AG09319 (cell line): ENCODE measurements around the gene CRIM1.
A peak's percentile ranks its signal among the peaks of the same experiment; 100 is the strongest.

Experiments used
- DNase-seq: peaks from one replicate; pipeline ENCODE4 v3.0.0-alpha.2; 2010; ENCODE audit warnings: low read depth; ENCODE audit errors: extremely low read depth
- TF ChIP-seq, protein P1 (sequence below): IDR thresholded peaks from 2 replicates; pipeline ENCODE4 v1.5.1; 2011; ENCODE audit warnings: low read depth, mild to moderate bottlenecking, inconsistent platforms, low read length, moderate library complexity

Gene CRIM1

DNA sequence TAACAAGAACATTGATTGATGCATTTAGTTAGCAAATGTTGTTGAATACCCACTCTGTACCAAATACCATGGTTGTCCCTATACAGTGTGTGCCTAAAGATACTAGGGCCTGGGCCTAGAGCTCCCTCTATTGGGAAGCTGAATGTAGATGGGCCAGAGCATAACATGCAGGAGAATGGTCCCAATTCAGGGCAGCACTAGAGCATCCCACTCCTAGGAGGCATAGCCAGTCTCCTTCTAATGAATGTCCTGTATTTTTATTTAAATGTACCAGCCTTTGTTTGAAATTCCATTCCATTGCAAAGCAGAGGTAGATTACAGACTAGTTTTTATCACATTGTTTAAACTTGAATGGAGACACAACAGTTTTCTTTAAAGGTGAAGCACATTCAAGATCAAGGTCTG lies 151.8 kb downstream of the CRIM1 start:
- no peak for DNase-seq
- TF ChIP-seq, protein P1, sequence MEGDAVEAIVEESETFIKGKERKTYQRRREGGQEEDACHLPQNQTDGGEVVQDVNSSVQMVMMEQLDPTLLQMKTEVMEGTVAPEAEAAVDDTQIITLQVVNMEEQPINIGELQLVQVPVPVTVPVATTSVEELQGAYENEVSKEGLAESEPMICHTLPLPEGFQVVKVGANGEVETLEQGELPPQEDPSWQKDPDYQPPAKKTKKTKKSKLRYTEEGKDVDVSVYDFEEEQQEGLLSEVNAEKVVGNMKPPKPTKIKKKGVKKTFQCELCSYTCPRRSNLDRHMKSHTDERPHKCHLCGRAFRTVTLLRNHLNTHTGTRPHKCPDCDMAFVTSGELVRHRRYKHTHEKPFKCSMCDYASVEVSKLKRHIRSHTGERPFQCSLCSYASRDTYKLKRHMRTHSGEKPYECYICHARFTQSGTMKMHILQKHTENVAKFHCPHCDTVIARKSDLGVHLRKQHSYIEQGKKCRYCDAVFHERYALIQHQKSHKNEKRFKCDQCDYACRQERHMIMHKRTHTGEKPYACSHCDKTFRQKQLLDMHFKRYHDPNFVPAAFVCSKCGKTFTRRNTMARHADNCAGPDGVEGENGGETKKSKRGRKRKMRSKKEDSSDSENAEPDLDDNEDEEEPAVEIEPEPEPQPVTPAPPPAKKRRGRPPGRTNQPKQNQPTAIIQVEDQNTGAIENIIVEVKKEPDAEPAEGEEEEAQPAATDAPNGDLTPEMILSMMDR = peak; percentile 95

DNA sequence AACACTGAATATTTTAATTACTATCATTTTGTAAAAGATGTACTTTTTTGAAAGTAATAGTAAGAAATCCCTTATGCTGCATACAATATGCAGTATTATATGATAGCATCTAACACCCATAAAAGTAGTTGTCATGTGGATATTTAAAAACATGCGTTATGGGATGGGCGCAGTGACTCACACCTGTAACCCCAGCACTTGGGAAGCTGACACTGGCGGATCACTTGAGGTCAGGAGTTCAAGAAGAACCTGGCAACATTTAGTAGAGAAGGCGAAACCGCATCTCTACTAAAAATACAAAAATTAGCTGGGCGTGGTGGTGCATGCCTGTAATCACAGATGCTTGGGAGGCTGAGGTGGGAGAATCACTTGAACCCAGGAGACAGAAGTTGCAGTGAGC lies 153.5 kb downstream of the CRIM1 start:
- DNase-seq = no peak
- TF ChIP-seq, protein P1 = no peak

DNA sequence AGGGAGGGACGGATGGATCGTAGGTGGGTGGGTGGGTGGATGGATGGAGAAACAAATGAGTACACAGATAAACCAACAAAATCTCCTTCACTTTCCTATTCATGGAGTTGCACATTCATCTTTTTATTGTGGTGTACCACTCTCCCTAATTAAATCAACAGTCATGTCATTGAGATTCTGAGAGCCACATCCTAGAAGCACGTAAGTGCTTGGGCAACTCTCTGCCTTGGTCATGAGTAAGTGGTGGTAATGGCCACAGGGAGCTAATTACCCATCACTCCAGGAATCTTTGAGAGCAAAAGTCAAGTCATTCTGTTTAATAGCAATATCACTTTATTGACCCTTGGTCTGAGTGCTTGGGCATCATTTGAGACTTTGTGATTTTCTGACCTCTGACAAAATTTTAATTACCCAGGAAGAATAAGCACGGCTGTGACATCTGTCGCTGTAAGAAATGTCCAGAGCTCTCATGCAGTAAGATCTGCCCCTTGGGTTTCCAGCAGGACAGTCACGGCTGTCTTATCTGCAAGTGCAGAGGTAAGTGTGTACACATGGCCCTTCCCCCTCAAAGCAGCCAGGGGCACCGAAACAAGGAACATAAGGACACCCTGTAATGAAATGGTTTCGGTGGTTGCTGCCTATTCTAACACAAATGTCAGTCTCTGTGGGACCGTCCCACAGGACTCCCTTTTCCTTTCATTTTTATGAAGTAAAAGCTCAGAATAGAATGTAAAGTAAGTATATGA lies 156.5 kb downstream of the CRIM1 start:
- DNase-seq = no peak
- TF ChIP-seq, protein P1 = no peak

DNA sequence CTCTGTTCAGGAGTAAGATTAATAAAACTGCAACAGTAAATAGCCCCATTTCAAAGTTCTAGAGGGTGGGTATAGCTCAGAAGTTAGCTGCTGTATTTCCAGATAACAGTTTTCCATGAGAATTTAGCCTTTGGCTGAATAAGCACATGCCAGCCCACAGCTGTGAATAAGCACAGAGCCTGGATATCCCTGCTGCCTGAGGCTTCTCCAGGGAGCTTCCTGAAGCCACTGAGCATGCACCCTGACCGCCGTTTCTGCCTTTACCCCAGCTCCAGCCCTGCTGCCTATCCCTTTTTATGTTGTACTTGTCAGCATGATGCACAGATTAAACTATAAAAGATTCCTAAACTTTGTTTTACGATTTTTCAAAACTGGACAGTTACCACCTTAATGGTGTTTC lies 157.1 kb downstream of the CRIM1 start:
- no peak for DNase-seq
- TF ChIP-seq, protein P1 = no peak

DNA sequence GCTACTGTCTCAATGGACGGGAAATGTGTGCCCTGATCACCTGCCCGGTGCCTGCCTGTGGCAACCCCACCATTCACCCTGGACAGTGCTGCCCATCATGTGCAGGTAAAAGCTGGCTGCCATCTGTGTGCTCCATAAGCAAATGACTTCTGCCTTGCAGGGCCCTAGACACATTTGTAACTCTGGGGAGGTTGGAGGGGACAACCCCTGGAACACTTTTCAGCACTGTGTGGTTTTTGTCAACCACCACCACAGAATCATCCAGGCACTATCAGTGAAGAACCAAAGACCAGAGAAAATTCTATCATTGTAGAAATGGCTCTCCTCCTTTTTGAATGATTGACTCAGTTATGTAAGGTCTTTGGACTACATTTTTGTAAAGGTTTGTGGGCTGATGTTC lies 158.1 kb downstream of the CRIM1 start:
- TF ChIP-seq, protein P1 = no peak
- no peak for DNase-seq

DNA sequence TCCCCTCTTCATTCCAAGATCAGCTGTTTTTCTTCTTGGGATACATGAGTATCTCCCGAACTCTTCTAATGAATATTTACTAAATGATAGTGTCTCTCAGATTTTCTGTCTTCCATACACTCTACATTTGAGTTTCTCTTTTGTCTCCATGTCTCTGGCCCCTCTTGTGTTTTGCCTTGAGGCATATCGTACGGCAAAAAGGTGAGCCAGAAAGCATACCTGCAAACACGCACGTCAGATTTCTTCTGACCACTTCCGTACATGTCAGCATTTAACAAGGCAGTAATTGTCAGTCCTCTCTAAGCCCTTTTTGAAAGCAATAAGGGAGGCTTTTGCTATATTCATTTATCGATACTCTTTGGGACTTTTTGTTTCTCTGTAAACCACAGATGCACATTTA lies 160.0 kb downstream of the CRIM1 start:
- TF ChIP-seq, protein P1 = no peak
- DNase-seq = no peak

DNA sequence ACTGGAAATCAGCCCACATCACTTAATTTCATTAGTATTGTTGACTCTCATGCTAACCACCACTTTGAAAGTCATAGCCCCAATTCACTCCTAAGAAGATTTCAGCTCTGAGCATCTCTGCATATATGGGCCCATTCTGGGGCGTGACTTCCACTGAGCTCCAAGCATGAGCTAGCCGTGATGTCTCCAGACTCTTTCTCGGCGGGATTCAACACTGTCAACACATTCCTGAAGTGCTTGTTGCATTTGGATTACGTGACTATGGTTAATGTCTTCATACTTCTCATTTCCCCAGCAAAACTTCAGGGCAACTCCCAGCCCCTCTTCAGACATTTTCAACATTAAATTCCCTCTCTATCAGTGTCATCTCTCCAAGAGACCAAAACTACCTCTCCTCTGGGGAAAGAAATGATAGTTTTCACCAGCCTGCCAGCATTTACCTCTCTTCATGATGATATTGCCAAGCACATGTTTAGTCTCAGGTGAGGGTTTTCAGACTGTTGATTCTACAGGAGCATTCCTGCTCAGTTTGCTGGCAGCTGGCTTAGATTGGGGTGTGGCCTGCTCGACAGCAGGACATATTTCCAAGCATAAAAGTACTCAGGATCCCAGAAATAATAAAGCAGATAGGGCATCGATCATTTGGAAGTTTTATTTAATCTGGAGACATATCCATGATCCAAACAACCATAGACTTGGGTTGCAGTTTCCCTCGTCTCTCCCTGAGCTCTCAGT lies 160.7 kb downstream of the CRIM1 start:
- TF ChIP-seq, protein P1 = no peak
- DNase-seq = no peak
